Ascending aorta (tissue), 2 donors: ENCODE results near the gene LAMB3. TPM values are rescaled to one million over a fixed set of nuclear protein-coding genes. Genes with fewer than 3 reads are reported as not detected.

ENCODE experiments used
- DNase-seq, 2 donors: peaks; one replicate each; pipeline ENCODE4 v3.0.0-alpha.2; 2019; ENCODE audit warnings: low spot score in 2 of 2
- H3K27ac ChIP-seq, 2 donors: fragments of 200-600 bp; sonication (generic); one replicate each; pipeline ENCODE4 v1.5.1; 2016 to 2017; ENCODE audit warnings: mild to moderate bottlenecking in 1 of 2
- H3K27me3 ChIP-seq: fragments of 200-600 bp; sonication (generic); one replicate; pipeline ENCODE4 v1.5.1; 2017
- H3K36me3 ChIP-seq, 2 donors: fragments of 200-600 bp; sonication (generic); one replicate each; pipeline ENCODE4 v1.5.1; 2016
- H3K4me1 ChIP-seq, 2 donors: fragments of 200-600 bp; sonication (generic); one replicate each; pipeline ENCODE4 v1.5.1; 2016 to 2017; ENCODE audit warnings: mild to moderate bottlenecking in 1 of 2
- H3K4me3 ChIP-seq, 2 donors: fragments of 200-600 bp; sonication (generic); one replicate each; pipeline ENCODE4 v1.5.1; 2016 to 2017; ENCODE audit warnings: mild to moderate bottlenecking in 1 of 2
- H3K9me3 ChIP-seq, 2 donors: fragments of 200-600 bp; sonication (generic); one replicate each; pipeline ENCODE4 v1.5.1; 2016
- CTCF ChIP-seq, 3 experiments: fragments of 200-600 bp in 2 of 3; fragments of 450-650 bp in 1 of 3; sonication (generic) in 2 of 3; IDR thresholded peaks; one replicate each; pipeline ENCODE4 v1.5.1; 2016 to 2019; ENCODE audit warnings: antibody characterized with exemption in 3 of 3, mild to moderate bottlenecking in 1 of 3, moderate library complexity in 1 of 3
- intact Hi-C: fragments of 100-400 bp; cut with DNase I; formaldehyde crosslinking; loops from one replicate; pipeline ENCODE4 v1.15.1; 2023
- total RNA-seq: library from RNA; depleted of rRNA; stranded (reverse); fragments of >200 nt; gene quantifications from one replicate; pipeline ENCODE4 v1.1.0, GENCODE V29; 2016

The LAMB3 gene
- total RNA-seq, 1 donor from 2014 or later = 0.75 TPM

GRCh38 chr1:209629621-209630382 lies 22.4 kb downstream of the LAMB3 start:
- peaks cover 3 to 19% of the 10 kb centered on the region in 2 donors for H3K4me1 ChIP-seq
- H3K36me3 ChIP-seq = no peaks in the 10 kb centered on the region
- no peaks in the 10 kb centered on the region for H3K27me3 ChIP-seq
- no peak for TF ChIP-seq CTCF (IDR thresholded peaks at IDR 0.05)
- H3K9me3 ChIP-seq = no peaks in the 10 kb centered on the region
- H3K27ac ChIP-seq = no peak overlapping the region
- intact Hi-C loops = loop anchor here (2.0 kb wide), 1 partner anchor 53 kb away; no protein-coding TSS in a partner anchor
- DNase-seq = no peak
- no peak overlapping the region for H3K4me3 ChIP-seq

GRCh38 chr1:209628618-209629299 lies 23.5 kb downstream of the LAMB3 start:
- DNase-seq = no peak
- Histone ChIP-seq H3K27me3 (no peaks in the 10 kb centered on the region), H3K4me3 (no peak overlapping the region), H3K4me1 (peaks cover 3 to 19% of the 10 kb centered on the region in 2 donors), H3K27ac (no peak overlapping the region), H3K36me3 (no peaks in the 10 kb centered on the region), H3K9me3 (no peaks in the 10 kb centered on the region)
- no peak for TF ChIP-seq CTCF (IDR thresholded peaks at IDR 0.05)
- intact Hi-C loops = loop anchor here (2.0 kb wide), 1 partner anchor 52 kb away; no protein-coding TSS in a partner anchor

GRCh38 chr1:209627732-209628196 lies 24.5 kb downstream of the LAMB3 start:
- H3K36me3 ChIP-seq = no peaks in the 10 kb centered on the region
- intact Hi-C loops = loop anchor here (2.0 kb wide), 1 partner anchor 51 kb away; no protein-coding TSS in a partner anchor
- TF ChIP-seq CTCF (IDR thresholded peaks at IDR 0.05) = peak; percentile 71 to 93 (median 92)
- no peak overlapping the region for H3K4me3 ChIP-seq
- H3K4me1 ChIP-seq = peaks cover 3 to 19% of the 10 kb centered on the region in 2 donors
- H3K27ac ChIP-seq = no peak overlapping the region
- no peaks in the 10 kb centered on the region for H3K27me3 ChIP-seq
- peak in 1 of 2 donors; percentile 84 for DNase-seq
- no peaks in the 10 kb centered on the region for H3K9me3 ChIP-seq

- Histone ChIP-seq H3K4me3 (no peak overlapping the region), H3K36me3 (no peaks in the 10 kb centered on the region), H3K27me3 (no peaks in the 10 kb centered on the region), H3K4me1 (peaks cover 3 to 19% of the 10 kb centered on the region in 2 donors), H3K27ac (no peak overlapping the region), H3K9me3 (no peaks in the 10 kb centered on the region)
- TF ChIP-seq CTCF (IDR thresholded peaks at IDR 0.05) = no peak
- intact Hi-C loops = no loop called here
- DNase-seq = no peak
Measured at GRCh38 chr1:209627027-209627731, 25.0 kb downstream of the LAMB3 start.

- no peak for TF ChIP-seq CTCF (IDR thresholded peaks at IDR 0.05)
- Histone ChIP-seq H3K4me3 (no peak overlapping the region), H3K36me3 (no peaks in the 10 kb centered on the region), H3K27ac (no peak overlapping the region), H3K9me3 (no peaks in the 10 kb centered on the region), H3K27me3 (no peaks in the 10 kb centered on the region), H3K4me1 (peaks cover 3 to 19% of the 10 kb centered on the region in 2 donors)
- intact Hi-C loops = no loop called here
- no peak for DNase-seq
Measured at GRCh38 chr1:209626346-209627026, 25.7 kb downstream of the LAMB3 start.
